ENCODE results near the gene MPND.

DNA sequence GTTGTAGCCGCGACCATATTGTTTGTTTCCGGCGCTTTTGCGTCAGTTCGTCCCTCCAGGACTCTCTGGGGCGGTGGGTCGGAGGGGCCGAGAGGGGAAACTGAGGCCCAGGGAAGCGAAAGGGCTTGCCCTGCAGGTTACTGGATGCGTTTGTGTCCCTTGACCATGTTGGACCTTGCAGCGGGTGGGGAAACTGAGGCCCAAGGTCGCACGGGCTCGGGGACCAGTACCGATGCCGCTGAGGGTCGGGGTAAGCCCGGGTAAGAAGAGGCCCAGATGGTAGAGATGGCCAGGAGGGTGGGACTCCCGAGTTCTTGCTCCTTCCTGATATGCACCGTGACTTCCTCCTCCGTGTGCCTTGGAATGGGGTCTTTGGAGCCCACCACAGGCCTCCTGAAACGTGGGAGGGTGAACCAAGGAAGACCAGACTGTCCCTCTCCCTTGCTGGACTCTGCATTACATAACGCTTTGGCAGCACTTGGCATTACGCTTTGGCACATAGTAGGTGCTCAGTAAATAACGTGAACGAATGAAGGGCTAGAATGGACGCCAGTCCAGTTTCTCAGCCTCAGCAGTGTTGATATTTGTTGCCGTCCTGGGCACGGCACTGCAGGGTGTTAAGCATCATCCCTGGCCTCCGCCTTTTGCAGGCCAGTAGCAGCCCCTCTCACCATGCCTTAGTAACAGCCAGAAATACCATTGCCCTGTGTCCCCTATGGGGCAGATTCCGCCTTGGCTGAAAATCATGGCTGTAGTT is 59.8 kb downstream of the MPND start:
- TF ChIP-seq, protein P1, sequence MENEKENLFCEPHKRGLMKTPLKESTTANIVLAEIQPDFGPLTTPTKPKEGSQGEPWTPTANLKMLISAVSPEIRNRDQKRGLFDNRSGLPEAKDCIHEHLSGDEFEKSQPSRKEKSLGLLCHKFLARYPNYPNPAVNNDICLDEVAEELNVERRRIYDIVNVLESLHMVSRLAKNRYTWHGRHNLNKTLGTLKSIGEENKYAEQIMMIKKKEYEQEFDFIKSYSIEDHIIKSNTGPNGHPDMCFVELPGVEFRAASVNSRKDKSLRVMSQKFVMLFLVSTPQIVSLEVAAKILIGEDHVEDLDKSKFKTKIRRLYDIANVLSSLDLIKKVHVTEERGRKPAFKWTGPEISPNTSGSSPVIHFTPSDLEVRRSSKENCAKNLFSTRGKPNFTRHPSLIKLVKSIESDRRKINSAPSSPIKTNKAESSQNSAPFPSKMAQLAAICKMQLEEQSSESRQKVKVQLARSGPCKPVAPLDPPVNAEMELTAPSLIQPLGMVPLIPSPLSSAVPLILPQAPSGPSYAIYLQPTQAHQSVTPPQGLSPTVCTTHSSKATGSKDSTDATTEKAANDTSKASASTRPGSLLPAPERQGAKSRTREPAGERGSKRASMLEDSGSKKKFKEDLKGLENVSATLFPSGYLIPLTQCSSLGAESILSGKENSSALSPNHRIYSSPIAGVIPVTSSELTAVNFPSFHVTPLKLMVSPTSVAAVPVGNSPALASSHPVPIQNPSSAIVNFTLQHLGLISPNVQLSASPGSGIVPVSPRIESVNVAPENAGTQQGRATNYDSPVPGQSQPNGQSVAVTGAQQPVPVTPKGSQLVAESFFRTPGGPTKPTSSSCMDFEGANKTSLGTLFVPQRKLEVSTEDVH (IDR thresholded peaks at IDR 0.05; ENCODE audit: low read depth, partially characterized antibody) = no peak
- TF ChIP-seq, protein P2, sequence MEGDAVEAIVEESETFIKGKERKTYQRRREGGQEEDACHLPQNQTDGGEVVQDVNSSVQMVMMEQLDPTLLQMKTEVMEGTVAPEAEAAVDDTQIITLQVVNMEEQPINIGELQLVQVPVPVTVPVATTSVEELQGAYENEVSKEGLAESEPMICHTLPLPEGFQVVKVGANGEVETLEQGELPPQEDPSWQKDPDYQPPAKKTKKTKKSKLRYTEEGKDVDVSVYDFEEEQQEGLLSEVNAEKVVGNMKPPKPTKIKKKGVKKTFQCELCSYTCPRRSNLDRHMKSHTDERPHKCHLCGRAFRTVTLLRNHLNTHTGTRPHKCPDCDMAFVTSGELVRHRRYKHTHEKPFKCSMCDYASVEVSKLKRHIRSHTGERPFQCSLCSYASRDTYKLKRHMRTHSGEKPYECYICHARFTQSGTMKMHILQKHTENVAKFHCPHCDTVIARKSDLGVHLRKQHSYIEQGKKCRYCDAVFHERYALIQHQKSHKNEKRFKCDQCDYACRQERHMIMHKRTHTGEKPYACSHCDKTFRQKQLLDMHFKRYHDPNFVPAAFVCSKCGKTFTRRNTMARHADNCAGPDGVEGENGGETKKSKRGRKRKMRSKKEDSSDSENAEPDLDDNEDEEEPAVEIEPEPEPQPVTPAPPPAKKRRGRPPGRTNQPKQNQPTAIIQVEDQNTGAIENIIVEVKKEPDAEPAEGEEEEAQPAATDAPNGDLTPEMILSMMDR (IDR thresholded peaks at IDR 0.05 in 2 of 3, conservative IDR thresholded peaks at IDR 0.05 in 1 of 3; ENCODE audit: control insufficient read depth in 2 of 3, extremely low read depth in 1 of 3, insufficient read depth in 1 of 3, low read depth in 3 of 3, low read length in 3 of 3) = no peak
- TF ChIP-seq MXI1 (IDR thresholded peaks at IDR 0.05; ENCODE audit: low read depth, low read length) = no peak; the same call in 1 of the 2 replicates
- no peak for TF ChIP-seq SUPT20H (IDR thresholded peaks at IDR 0.05; ENCODE audit: borderline replicate concordance, control insufficient read depth, low read depth, low read length)
- no peak for TF ChIP-seq SMC3 (IDR thresholded peaks at IDR 0.05; ENCODE audit: borderline replicate concordance, low read length)
- peak; percentile 88 for TF ChIP-seq ZNF24 (IDR thresholded peaks at IDR 0.05)
- TF ChIP-seq POLR2A (IDR thresholded peaks at IDR 0.05; ENCODE audit: low read depth, low read length) = no peak
- no peak for TF ChIP-seq TCF3 (IDR thresholded peaks at IDR 0.05; ENCODE audit: borderline replicate concordance, insufficient read depth, low read depth, low read length)
- TF ChIP-seq RAD21 (IDR thresholded peaks at IDR 0.05; ENCODE audit: insufficient read depth, low read depth, low read length) = no peak
- no peak for TF ChIP-seq NFIC (IDR thresholded peaks at IDR 0.05; ENCODE audit: low read depth, low read length)
- no peak for TF ChIP-seq ZZZ3 (IDR thresholded peaks at IDR 0.05; ENCODE audit: control insufficient read depth, insufficient read length, low read depth)
- TF ChIP-seq ZBED1 (IDR thresholded peaks at IDR 0.05; ENCODE audit: borderline replicate concordance) = no peak

Measured in GM12878 (cell line).